Common myeloid progenitor, CD34-positive (primary cell): ENCODE results near the gene CHRNA9.

Experiments used
- CTCF ChIA-PET: fragments of 350-600 bp; sonication (Branson Sonifier 250); formaldehyde crosslinking; loops from one replicate; lab custom pipeline; 2021; ENCODE audit warnings: antibody characterized with exemption; lab: Charles Lee
- POLR2A ChIA-PET: fragments of 350-600 bp; sonication (Branson Sonifier 250); formaldehyde crosslinking; loops from one replicate; lab custom pipeline; 2021; ENCODE audit warnings: antibody characterized with exemption; lab: Charles Lee
- DNase-seq, 3 donors: peaks; one replicate each; pipeline versions ENCODE4 v3.0.0 to v3.0.0-alpha.2; 2013
- H3K27ac ChIP-seq, 2 experiments: 1 replicate in 1 of 2; 2 replicates in 1 of 2; pipeline ENCODE4 v1.7.0; 2013; ENCODE audit warnings: inconsistent platforms in 2 of 2, low read length in 2 of 2, mild to moderate bottlenecking in 2 of 2, low read depth in 1 of 2, moderate library complexity in 1 of 2; ENCODE audit not compliant: severe bottlenecking in 2 of 2, insufficient read depth in 1 of 2, poor library complexity in 1 of 2
- H3K27me3 ChIP-seq, 5 experiments: replicated peaks in 2 of 5; 1 replicate in 3 of 5; 2 replicates in 2 of 5; pipeline versions ENCODE4 v1.6.1 to v1.7.0; 2013; ENCODE audit warnings: low read length in 4 of 5, mild to moderate bottlenecking in 2 of 5, moderate library complexity in 2 of 5, inconsistent platforms in 1 of 5; ENCODE audit not compliant: insufficient read depth in 5 of 5, control insufficient read depth in 4 of 5
- H3K36me3 ChIP-seq, 4 experiments: 1 replicate in 2 of 4; 2 replicates in 2 of 4; pipeline versions ENCODE4 v1.6.1 to v1.7.0; 2013; ENCODE audit warnings: low read length in 3 of 4, control low read depth in 1 of 4, mild to moderate bottlenecking in 1 of 4; ENCODE audit not compliant: control insufficient read depth in 4 of 4, insufficient read depth in 4 of 4
- H3K4me1 ChIP-seq, 4 experiments: 1 replicate in 3 of 4; 2 replicates in 1 of 4; pipeline versions ENCODE4 v1.6.1 to v1.7.1; 2013; ENCODE audit warnings: low read length in 3 of 4, mild to moderate bottlenecking in 3 of 4, control low read depth in 1 of 4, inconsistent platforms in 1 of 4, moderate library complexity in 1 of 4; ENCODE audit not compliant: control insufficient read depth in 4 of 4, insufficient read depth in 4 of 4; ENCODE audit errors: control extremely low read depth in 1 of 4
- H3K4me3 ChIP-seq, 7 experiments: 1 replicate in 4 of 7; 2 replicates in 3 of 7; pipeline versions ENCODE4 v1.5.1 to v1.7.0; 2013; ENCODE audit warnings: mild to moderate bottlenecking in 7 of 7, low read length in 6 of 7, moderate library complexity in 6 of 7, inconsistent platforms in 2 of 7, low read depth in 2 of 7, control low read depth in 1 of 7; ENCODE audit not compliant: insufficient read depth in 4 of 7, control insufficient read depth in 1 of 7; ENCODE audit errors: extremely low read depth in 1 of 7
- H3K9me3 ChIP-seq, 5 experiments: 1 replicate in 4 of 5; 2 replicates in 1 of 5; pipeline versions ENCODE4 v1.6.1 to v1.7.1; 2013; ENCODE audit warnings: low read length in 4 of 5, mild to moderate bottlenecking in 2 of 5, inconsistent platforms in 1 of 5, low read depth in 1 of 5, moderate library complexity in 1 of 5; ENCODE audit not compliant: control insufficient read depth in 4 of 5, insufficient read depth in 2 of 5; ENCODE audit errors: control extremely low read depth in 1 of 5
- WGBS: methylation state at CpG from one replicate; pipeline ENCODE4 v1.1.5; 2013; ENCODE audit not compliant: insufficient coverage; 5-methylcytosine and 5-hydroxymethylcytosine counted together

CHRNA9 gene

DNA sequence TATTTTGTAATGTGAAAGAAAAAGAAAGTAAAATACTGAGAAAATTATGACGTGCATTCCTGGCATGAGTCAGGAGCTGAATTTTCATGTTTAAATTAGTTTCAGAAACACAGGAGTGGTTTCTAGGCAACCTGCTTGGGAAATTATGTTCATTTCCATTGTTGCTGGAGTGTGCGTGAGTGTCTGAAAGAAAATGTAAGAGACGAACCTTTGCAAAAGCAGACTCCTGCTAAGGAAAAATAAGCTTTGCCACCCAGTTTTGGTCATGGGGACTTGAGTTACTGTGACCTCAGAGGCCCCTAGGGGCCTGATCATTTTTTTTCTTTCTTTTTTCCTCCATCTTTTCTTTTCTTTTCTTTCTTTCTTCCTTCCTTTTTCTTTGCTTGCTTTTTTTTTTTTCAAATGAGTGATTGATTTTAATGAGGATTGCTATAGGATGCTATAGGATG is 18.8 kb upstream of the CHRNA9 start:
- POLR2A ChIA-PET, result interaction anchor here (0.5 to 2.1 kb wide), 5 partner anchors 9 to 260 kb away, joined by 3 to 12 read pairs (median 8); partner anchors contain the start of gene N4BP2
- Histone ChIP-seq H3K27ac (peak overlapping the region; percentile 98 to 99), H3K36me3 (no peaks in the 10 kb centered on the region), H3K4me3 (peak overlapping the region in 4 of 7 experiments; percentile 24 to 67 (median 54)), H3K27me3 (no peaks in the 10 kb centered on the region), H3K4me1 (peaks cover 23 to 65% (median 45%) of the 10 kb centered on the region in 4 experiments), H3K9me3 (no peaks in the 10 kb centered on the region)
- peak; percentile 91 to 95 (median 94) for DNase-seq
- 13% methylated on average over 2 of the region's 3 CpGs for WGBS
- CTCF ChIA-PET, result interaction anchor here (0.6 to 3.3 kb wide), 17 partner anchors 9 to 167 kb away, joined by 3 to 17 read pairs (median 5); no protein-coding TSS in a partner anchor

- WGBS, result 7% methylated on average over 16 of the region's 19 CpGs
- no peaks in the 10 kb centered on the region for H3K36me3 ChIP-seq
- H3K27ac ChIP-seq, result peak overlapping the region; percentile 98 to 99
- no peaks in the 10 kb centered on the region for H3K9me3 ChIP-seq
- no peaks in the 10 kb centered on the region for H3K27me3 ChIP-seq
- H3K4me1 ChIP-seq, result peaks cover 20 to 68% (median 46%) of the 10 kb centered on the region in 4 experiments
- POLR2A ChIA-PET, result interaction anchor here (0.5 to 2.1 kb wide), 5 partner anchors 8 to 261 kb away, joined by 3 to 12 read pairs (median 8); partner anchors contain the start of gene N4BP2
- CTCF ChIA-PET, result interaction anchor here (0.6 to 3.3 kb wide), 19 partner anchors 8 to 168 kb away, joined by 3 to 17 read pairs (median 5); no protein-coding TSS in a partner anchor
- peak; percentile 83 to 93 (median 88) for DNase-seq
- peak overlapping the region in 5 of 7 experiments; percentile 24 to 67 (median 51) for H3K4me3 ChIP-seq
These were observed 18.1 kb upstream of the CHRNA9 start for GRCh38 chr4:40316782-40317635.

- POLR2A ChIA-PET, result interaction anchor here (2.1 kb wide), 1 partner anchor 17 kb away, joined by 8 read pairs; no protein-coding TSS in a partner anchor
- H3K4me1 ChIP-seq, result peaks cover 15 to 68% (median 45%) of the 10 kb centered on the region in 4 experiments
- no peaks in the 10 kb centered on the region for H3K9me3 ChIP-seq
- no peaks in the 10 kb centered on the region for H3K36me3 ChIP-seq
- H3K4me3 ChIP-seq, result no peak overlapping the region
- CTCF ChIA-PET, result interaction anchor here (0.7 to 3.3 kb wide), 18 partner anchors 7 to 403 kb away, joined by 3 to 17 read pairs (median 5); no protein-coding TSS in a partner anchor
- DNase-seq, result no peak
- no peaks in the 10 kb centered on the region for H3K27me3 ChIP-seq
- 100% methylated on average over 4 of the region's 10 CpGs for WGBS
- H3K27ac ChIP-seq, result no peak overlapping the region
These were observed 17.0 kb upstream of the CHRNA9 start for GRCh38 chr4:40317916-40318658.

DNA sequence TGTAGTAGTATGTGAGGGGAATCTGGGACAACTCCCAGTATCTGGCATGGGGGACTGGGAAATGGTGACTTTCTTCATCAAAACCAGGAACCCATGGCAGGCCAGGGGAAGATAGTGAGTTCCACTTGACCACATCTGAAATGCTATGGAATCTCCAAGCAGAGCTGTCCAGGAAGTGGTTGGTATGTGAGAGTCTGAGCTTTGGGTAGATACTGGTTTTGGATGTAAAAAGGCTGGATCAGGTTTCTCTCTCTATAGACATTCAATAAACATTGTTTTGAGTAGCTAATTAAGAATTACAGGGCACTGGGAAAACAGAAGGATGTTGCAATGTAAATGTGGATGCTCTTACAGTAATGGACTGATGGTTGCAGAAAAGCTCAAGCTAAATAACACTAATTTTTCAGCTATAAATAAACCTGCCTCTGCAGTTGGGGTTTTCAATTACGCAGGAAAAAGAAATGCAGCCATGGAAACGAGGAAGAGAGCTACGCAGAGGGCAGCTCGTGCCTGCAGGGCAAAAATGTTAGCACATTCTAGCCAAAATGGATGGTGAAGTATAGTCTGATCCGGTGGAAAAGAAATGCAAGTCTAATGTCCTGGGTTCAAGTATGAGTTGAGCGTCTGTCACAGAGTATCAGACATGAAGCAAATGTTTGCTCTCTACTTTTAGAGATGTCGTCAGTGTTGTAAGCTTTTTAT is 13.4 kb upstream of the CHRNA9 start:
- DNase-seq, result peak in 1 of 3 donors; percentile 46

GRCh38 chr4:40322811-40323210 is 12.3 kb upstream of the CHRNA9 start:
- ChIA-PET CTCF (interaction anchor here (0.8 to 3.8 kb wide), 3 partner anchors 12 to 93 kb away, joined by 3 to 37 read pairs (median 14); no protein-coding TSS in a partner anchor), POLR2A (interaction anchor here (1.3 kb wide), 1 partner anchor 13 kb away, joined by 3 read pairs; no protein-coding TSS in a partner anchor)
- Histone ChIP-seq H3K27ac (no peak overlapping the region), H3K9me3 (no peaks in the 10 kb centered on the region), H3K4me3 (no peak overlapping the region), H3K36me3 (no peaks in the 10 kb centered on the region), H3K4me1 (peaks cover 3 to 49% (median 38%) of the 10 kb centered on the region in 4 experiments), H3K27me3 (no peaks in the 10 kb centered on the region)
- 77% methylated on average over 1 of the region's 4 CpGs for WGBS
- DNase-seq, result peak in 1 of 3 donors; percentile 37

More for the DNA sequence above, 13.4 kb upstream of the CHRNA9 start:
- no peaks in the 10 kb centered on the region for H3K36me3 ChIP-seq
- 27% methylated on average over 6 of the region's 7 CpGs for WGBS
- peak overlapping the region in 1 of 2 experiments; percentile 4 for H3K27ac ChIP-seq
- H3K27me3 ChIP-seq, result no peaks in the 10 kb centered on the region
- peaks cover 8 to 47% (median 35%) of the 10 kb centered on the region in 4 experiments for H3K4me1 ChIP-seq
- ChIA-PET CTCF (interaction anchor here (0.8 to 3.8 kb wide), 9 partner anchors 9 to 308 kb away, joined by 3 to 37 read pairs (median 3); partner anchors contain the start of gene RBM47), POLR2A (interaction anchor here (0.6 to 1.5 kb wide), 4 partner anchors 8 to 162 kb away, joined by 3 to 8 read pairs (median 4); no protein-coding TSS in a partner anchor)
- no peaks in the 10 kb centered on the region for H3K9me3 ChIP-seq
- peak overlapping the region in 2 of 7 experiments; percentile 18 to 21 for H3K4me3 ChIP-seq

- POLR2A ChIA-PET, result no interaction called here
- H3K36me3 ChIP-seq, result no peaks in the 10 kb centered on the region
- no peaks in the 10 kb centered on the region for H3K27me3 ChIP-seq
- no peak overlapping the region for H3K27ac ChIP-seq
- peaks cover 3 to 45% (median 38%) of the 10 kb centered on the region in 4 experiments for H3K4me1 ChIP-seq
- no peak overlapping the region for H3K4me3 ChIP-seq
- no peaks in the 10 kb centered on the region for H3K9me3 ChIP-seq
- DNase-seq, result peak in 1 of 3 donors; percentile 46
- 100% methylated on average over 2 of the region's 2 CpGs for WGBS
- CTCF ChIA-PET, result interaction anchor here (2.2 to 7.7 kb wide), 2 partner anchors 7 to 14 kb away, joined by 15 to 84 read pairs; no protein-coding TSS in a partner anchor
These were observed 11.3 kb upstream of the CHRNA9 start for GRCh38 chr4:40323866-40324265.
